GM12892 (cell line): ENCODE results near the gene UPK3A.
A peak's percentile ranks its signal among the peaks of the same experiment; 100 is the strongest.
"Not testable (repeated sequence)": the region's sequence is repeated elsewhere in the genome, so short reads cannot be mapped to it uniquely, and the experiment has no call there.

Source experiments
- DNase-seq: peaks from one replicate; pipeline ENCODE4 v3.0.0; 2011; ENCODE audit not compliant: insufficient read length
- FAIRE-seq: peaks from 2 replicates; lab custom pipeline; 2011; peaks lifted over from hg19 to GRCh38; lab: Jason Lieb, UNC
- POLR2A ChIP-seq: IDR thresholded peaks from 2 replicates; pipeline ENCODE4 v1.6.1; 2011; ENCODE audit warnings: low read depth, low read length, control low read depth
- POLR2AphosphoS5 ChIP-seq: IDR thresholded peaks from 2 replicates; pipeline ENCODE4 v1.6.1; 2011; ENCODE audit warnings: low read depth, low read length, control low read depth
- TAF1 ChIP-seq: IDR thresholded peaks from 2 replicates; pipeline ENCODE4 v1.6.1; 2011; ENCODE audit warnings: low read depth, mild to moderate bottlenecking, control low read depth, low read length, borderline replicate concordance

The UPK3A gene

DNA sequence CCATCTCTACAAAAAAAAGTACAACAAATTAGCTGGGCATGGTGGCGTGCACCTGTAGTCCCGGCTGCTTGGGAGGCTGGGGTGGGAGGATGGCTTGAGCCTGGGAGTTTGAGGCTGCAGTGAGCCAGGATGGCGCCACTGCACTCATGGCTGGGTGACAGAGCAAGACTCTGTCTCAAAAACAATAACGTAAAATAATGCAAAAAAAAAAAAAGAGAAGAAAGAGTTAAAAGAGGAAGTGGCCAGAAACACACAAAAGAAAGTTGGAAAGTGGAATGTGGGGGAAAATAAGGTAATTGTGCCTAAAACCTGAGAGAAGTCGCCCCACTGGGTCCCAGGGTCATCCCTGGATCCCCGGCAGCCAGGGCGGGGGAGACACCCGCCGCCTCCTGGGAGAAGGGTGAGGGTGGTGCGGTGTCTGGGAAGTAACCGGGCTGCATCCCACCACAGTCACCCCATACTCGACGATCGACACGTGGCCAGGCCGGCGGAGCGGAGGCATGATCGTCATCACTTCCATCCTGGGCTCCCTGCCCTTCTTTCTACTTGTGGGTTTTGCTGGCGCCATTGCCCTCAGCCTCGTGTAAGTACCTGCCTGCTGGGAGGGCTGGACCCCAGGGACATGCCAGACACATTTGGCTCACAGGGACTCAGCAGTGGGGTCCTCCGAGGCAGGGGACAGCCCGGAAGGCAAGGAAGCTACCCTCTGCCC lies 8.1 kb downstream of the UPK3A start:
- no peak for DNase-seq
- FAIRE-seq: no peak
- TF ChIP-seq POLR2A: no peak
- no peak for TF ChIP-seq TAF1
- TF ChIP-seq POLR2AphosphoS5: no peak

DNA sequence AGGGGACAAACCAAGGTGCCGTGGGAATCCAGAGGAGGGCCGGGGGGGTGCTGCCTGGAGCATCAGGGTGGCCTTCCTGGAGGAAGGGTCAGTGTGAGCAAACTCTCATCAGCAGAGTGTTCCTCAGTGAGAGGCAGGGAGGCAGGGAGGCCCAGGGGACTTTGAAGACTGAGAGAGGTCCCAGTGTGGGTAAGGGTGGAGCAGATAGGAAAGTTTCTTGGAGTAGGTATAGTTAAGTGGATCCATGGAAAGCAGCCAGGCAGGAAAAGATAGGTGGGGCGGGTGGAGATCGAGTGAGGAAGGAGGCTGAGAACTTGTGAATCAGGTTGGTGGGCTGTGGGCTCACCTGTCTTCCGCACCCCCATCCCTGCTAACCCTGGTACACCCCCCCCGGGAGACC lies 9.3 kb downstream of the UPK3A start:
- DNase-seq (no peak), FAIRE-seq (no peak)
- TF ChIP-seq POLR2A (no peak), POLR2AphosphoS5 (no peak), TAF1 (no peak)

DNA sequence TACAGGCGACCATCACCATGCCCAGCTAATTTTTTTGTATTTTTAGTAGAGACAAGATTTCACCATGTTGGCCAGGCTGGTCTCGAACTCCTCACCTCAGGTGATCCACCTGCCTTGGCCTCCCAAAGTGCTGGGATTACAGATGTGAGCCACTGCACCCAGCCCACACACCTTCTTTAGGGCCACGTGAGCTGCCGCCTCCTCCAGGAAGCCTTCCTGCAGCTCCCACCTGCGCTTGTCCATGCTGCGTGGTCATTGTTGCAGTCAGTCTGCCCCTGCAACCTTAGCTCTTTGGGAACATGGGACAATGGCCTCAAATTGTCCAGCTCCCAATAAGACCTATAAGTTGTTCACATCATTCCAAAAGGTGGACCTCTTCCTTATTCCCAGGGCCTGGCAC lies 10.3 kb downstream of the UPK3A start:
- not testable (repeated sequence) for FAIRE-seq

DNA sequence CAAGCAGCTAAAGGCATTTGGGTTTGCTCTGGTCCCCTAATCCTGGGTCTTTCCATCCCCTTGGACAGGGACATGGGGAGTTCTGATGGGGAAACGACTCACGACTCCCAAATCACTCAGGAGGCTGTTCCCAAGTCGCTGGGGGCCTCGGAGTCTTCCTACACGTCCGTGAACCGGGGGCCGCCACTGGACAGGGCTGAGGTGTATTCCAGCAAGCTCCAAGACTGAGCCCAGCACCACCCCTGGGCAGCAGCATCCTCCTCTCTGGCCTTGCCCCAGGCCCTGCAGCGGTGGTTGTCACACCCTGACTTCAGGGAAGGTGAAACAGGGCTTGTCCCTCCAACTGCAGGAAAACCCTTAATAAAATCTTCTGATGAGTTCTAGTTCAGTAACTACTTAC lies 10.7 kb downstream of the UPK3A start:
- no peak for DNase-seq
- FAIRE-seq: no peak
- no peak for TF ChIP-seq POLR2AphosphoS5
- no peak for TF ChIP-seq POLR2A
- TF ChIP-seq TAF1: no peak

More for the DNA sequence above, 10.3 kb downstream of the UPK3A start:
- not testable (repeated sequence) for DNase-seq

DNA sequence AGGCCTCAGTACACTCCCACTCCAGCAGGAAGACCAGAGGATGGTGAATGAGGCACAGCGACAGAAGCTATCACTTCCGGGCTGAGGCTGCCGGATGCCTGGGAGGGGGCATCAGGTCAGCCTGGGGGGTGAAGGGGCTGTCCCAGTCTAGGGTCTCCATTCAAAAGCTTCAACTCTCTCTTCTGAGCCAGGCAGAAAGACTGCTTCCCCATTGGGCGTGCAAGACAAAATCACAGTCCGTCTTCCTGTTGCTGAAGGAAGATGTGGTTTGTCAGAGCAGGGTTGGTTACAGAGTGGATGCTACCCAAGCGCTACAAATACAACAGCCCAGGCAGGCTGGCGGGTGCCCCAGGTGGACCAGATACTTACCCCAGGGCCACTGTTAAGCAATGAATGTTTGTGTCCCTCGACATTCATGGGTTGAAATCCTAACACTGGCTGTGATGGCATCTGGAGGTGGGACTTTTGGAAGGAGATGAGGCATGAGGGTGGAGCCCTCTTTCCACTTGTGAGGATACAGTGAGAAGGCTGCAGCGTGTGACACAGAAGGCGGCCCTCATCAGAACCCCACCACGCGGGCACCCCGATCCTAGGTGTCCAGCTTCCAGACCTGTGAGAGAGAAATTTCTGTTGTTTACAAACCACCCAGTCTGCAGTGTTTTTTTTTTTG lies 12.0 kb downstream of the UPK3A start:
- TF ChIP-seq POLR2AphosphoS5: no peak
- no peak for TF ChIP-seq TAF1
- DNase-seq (no peak), FAIRE-seq (no peak)

DNA sequence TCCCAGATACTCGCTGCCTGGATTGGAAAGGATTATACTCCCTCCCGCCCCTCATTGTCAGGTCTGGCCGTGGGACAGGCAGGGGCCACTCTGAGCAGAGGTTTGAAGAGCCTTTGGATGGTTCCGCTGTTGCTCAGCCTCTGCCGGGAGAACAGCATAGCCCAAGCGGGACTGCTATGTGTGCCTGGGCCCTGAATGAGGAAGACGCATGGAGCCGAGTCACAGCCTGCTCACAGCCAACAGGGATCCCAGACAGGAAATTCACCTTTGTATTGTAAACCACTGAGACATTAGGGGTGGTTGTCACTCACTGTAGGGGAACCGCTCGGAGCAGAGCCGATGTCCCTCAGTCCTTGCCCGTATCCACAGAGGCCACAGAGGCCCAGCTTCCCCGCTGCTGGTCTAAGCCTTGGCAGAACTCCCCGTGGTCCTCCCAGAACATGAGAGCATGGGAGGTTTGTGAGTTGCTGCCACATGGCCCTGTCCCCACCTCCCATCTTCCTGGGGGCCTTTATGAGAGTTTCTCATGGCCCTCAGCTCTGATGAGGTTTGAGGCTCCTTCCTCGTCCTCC lies 14.3 kb downstream of the UPK3A start:
- TF ChIP-seq POLR2A: no peak
- no peak for TF ChIP-seq POLR2AphosphoS5
- TF ChIP-seq TAF1: no peak
- FAIRE-seq (no peak), DNase-seq (no peak)

DNA sequence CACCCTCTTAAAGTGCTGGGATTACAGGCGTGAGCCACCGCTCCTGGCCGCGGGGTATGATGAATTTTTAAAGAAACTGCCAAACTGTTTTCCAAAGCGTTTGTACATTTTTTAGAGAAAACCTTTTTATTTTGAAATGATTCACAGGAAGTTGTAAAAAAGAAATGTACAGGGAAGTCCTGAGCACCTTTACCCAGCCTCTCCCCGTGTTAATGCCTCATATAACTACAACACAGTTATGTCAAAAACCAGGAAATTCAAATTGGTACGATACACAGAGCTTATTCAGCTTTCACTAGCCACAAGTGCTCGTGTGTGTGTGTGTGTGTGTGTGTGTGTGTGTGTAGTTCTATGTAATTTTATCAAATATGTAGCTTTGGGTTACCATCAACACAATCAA lies 18.0 kb downstream of the UPK3A start:
- no peak for TF ChIP-seq POLR2A
- TF ChIP-seq TAF1: no peak
- no peak for TF ChIP-seq POLR2AphosphoS5
- DNase-seq (no peak), FAIRE-seq (peak; percentile 17)

DNA sequence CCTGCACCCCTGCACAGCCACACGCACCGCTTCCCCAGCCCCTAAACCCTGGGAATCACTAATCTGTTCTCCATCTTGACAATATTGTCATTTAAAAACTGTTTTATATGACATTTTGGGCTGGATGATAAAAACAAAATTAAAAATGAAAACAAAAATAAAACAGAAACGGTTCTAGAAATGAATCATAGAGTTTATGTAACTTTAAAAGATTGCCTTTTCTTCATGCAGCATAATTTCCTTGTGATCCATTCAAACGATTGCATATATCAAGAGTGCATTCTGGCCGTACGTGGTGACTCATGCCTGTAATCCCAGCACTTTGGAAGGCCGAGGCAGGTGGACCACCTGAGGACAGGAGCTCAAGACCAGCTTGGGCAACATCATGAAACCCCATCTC lies 18.4 kb downstream of the UPK3A start:
- DNase-seq: no peak
- FAIRE-seq: no peak
- TF ChIP-seq TAF1: no peak
- TF ChIP-seq POLR2AphosphoS5: no peak

DNA sequence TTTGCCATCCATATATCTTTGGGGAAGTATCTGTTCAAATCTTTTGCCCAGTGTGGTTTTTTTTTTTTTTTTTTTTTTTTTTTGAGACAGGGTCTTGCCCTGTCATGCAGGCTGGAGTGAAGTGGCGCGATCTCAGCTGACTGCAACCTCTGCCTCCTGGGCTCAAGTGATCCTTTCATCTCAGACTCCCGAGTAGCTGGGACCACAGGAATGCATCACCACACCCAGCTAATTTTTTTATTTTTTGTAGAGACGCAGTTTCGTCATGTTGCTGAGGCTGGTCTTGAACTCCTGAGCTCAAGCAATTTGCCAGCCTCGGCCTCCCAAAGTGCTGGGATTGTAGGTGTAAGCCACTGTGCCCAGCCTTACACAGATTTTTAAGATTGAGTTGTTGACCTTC lies 20.2 kb downstream of the UPK3A start:
- DNase-seq: no peak
- FAIRE-seq: no peak
- TF ChIP-seq TAF1: no peak
- no peak for TF ChIP-seq POLR2A
- no peak for TF ChIP-seq POLR2AphosphoS5

DNA sequence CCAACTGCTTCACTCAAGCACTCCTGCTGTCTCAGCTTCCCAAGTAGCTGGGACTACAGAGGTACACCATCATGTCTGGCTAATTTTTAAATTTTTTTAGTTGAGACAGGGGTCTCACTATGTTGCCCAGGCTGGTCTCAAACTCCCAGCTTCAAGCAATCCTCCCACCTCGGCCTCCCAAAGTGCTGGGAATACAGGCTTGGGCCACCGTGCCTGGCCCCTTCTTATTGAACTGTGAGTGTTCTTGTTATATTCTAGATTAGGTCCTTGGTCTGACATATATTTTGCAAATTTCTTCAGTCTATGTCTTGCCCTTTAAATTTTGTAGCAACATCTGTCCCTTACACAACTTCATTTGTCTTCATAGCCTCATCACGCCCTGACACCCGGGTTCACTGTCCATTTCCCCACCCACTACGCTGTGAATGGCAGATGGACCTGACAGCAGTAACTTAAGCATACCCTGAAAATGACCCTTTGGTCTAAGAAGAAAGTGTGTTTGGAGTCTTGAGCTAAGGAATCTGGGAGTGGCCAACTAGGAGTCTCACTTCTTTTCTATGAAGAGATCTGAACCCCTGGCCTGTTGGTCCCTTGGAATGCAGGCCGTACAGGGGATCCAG lies 20.8 kb downstream of the UPK3A start:
- TF ChIP-seq POLR2A (no peak), POLR2AphosphoS5 (no peak), TAF1 (no peak)
- FAIRE-seq: no peak
- no peak for DNase-seq

DNA sequence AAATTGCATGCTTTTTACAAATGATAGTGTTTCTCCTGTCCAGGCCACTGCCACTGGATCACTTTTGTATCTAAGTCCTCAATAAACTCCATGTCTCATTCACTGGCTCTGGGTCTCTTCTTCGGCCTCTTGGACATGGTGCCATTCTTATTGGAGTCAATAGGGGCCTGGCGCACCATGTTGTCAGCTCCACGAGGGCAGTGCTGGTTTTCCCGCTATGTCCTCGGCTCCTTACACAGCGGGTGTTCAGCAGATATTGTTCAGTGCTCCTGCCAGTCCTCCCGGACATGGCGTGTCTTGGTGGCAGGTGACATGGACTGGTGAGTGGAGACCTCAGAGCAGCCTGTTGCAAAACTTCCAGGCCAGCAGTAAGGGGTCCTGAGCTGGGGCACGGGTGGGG lies 21.4 kb downstream of the UPK3A start:
- TF ChIP-seq TAF1 (no peak), POLR2AphosphoS5 (no peak), POLR2A (no peak)
- no peak for DNase-seq
- no peak for FAIRE-seq
